HG03342 (cell line): ENCODE results near the gene TRIO.
A peak's percentile ranks its signal among the peaks of the same experiment; 100 is the strongest.

Experiments used
- ATAC-seq: cut with Tn5 transposase; IDR thresholded peaks from one replicate; pipeline ENCODE4 v1.9.1; 2021; ENCODE audit warnings: mild to moderate bottlenecking, moderate library complexity; ENCODE audit not compliant: unreplicated experiment

Gene TRIO

GRCh38 chr5:14343376-14343775 lies 200.2 kb downstream of the TRIO start:
- no peak for ATAC-seq

- no peak for ATAC-seq
Observed at GRCh38 chr5:14347522-14347921, 204.4 kb downstream of the TRIO start.

GRCh38 chr5:14348142-14348541 lies 205.0 kb downstream of the TRIO start:
- ATAC-seq: no peak

- ATAC-seq: no peak
Observed at GRCh38 chr5:14349029-14349428, 205.9 kb downstream of the TRIO start.

- no peak for ATAC-seq
Observed at GRCh38 chr5:14351086-14351661, 208.0 kb downstream of the TRIO start.

GRCh38 chr5:14351845-14352712 lies 208.9 kb downstream of the TRIO start:
- peak; percentile 95 for ATAC-seq

- ATAC-seq: no peak
Observed at GRCh38 chr5:14353726-14354474, 210.8 kb downstream of the TRIO start.

- ATAC-seq: no peak
Observed at GRCh38 chr5:14355391-14355790, 212.2 kb downstream of the TRIO start.

- ATAC-seq: no peak
Observed at GRCh38 chr5:14356305-14356704, 213.2 kb downstream of the TRIO start.

- ATAC-seq: no peak
Observed at GRCh38 chr5:14357441-14357840, 214.3 kb downstream of the TRIO start.

GRCh38 chr5:14357851-14358250 lies 214.7 kb downstream of the TRIO start:
- ATAC-seq: no peak

- no peak for ATAC-seq
Observed at GRCh38 chr5:14358536-14358935, 215.4 kb downstream of the TRIO start.

GRCh38 chr5:14359069-14360043 lies 216.2 kb downstream of the TRIO start:
- ATAC-seq: no peak

GRCh38 chr5:14362491-14362890 lies 219.3 kb downstream of the TRIO start:
- ATAC-seq: no peak

GRCh38 chr5:14364096-14364495 lies 221.0 kb downstream of the TRIO start:
- ATAC-seq: no peak

GRCh38 chr5:14364576-14365472 lies 221.7 kb downstream of the TRIO start:
- no peak for ATAC-seq

- ATAC-seq: no peak
Observed at GRCh38 chr5:14365831-14366430, 222.8 kb downstream of the TRIO start.

- ATAC-seq: no peak
Observed at GRCh38 chr5:14366763-14367162, 223.6 kb downstream of the TRIO start.

- no peak for ATAC-seq
Observed at GRCh38 chr5:14367364-14367763, 224.2 kb downstream of the TRIO start.
